Brain microvascular endothelial cell (primary cell): ENCODE data around the gene CLIP4.
"Not testable (repeated sequence)": the region's sequence is repeated elsewhere in the genome, so short reads cannot be mapped to it uniquely, and the experiment has no call there.

ENCODE experiments used
- DNase-seq: peaks from one replicate; pipeline ENCODE4 v3.0.0-alpha.2; 2020
- H3K27ac ChIP-seq: fragments of 250-450 bp; sonication (Bioruptor Pico); 2 replicates; pipeline ENCODE4 v1.5.1; 2020; ENCODE audit warnings: mild to moderate bottlenecking, moderate library complexity
- H3K27me3 ChIP-seq: fragments of 250-450 bp; sonication (Bioruptor Pico); replicated peaks from 2 replicates; pipeline ENCODE4 v1.5.1; 2020; ENCODE audit warnings: mild to moderate bottlenecking
- H3K36me3 ChIP-seq: fragments of 250-450 bp; sonication (Bioruptor Pico); replicated peaks from 2 replicates; pipeline ENCODE4 v1.5.1; 2020; ENCODE audit warnings: mild to moderate bottlenecking
- H3K4me3 ChIP-seq: 2 replicates; pipeline ENCODE4 v1.5.1; 2011; ENCODE audit warnings: low read depth, mild to moderate bottlenecking, control low read depth, low read length, moderate library complexity
- CTCF ChIP-seq: IDR thresholded peaks from 2 replicates; pipeline ENCODE4 v1.5.1; 2011; ENCODE audit warnings: low read depth, mild to moderate bottlenecking, moderate library complexity, low read length, control low read depth, inconsistent platforms; ENCODE audit errors: missing control alignments
- in situ Hi-C: cut with HindIII; loops from 2 replicates; pipeline ENCODE4 v1.10.0; 2017; ENCODE audit warnings: low sequenced_read_pairs, low pct_ligation_motif_present

The CLIP4 gene

GRCh38 chr2:29075894-29076705 lies 39.1 kb upstream of the CLIP4 start:
- peak; percentile 35 for DNase-seq
- in situ Hi-C loops = no loop called here
- TF ChIP-seq CTCF = peak; percentile 21
- Histone ChIP-seq H3K27ac (no peak overlapping the region), H3K36me3 (no peaks in the 10 kb centered on the region), H3K4me3 (peak overlapping the region; percentile 15), H3K27me3 (no peaks in the 10 kb centered on the region)

- no peak overlapping the region for H3K4me3 ChIP-seq
- H3K27ac ChIP-seq = no peak overlapping the region
- DNase-seq = no peak
- TF ChIP-seq CTCF = no peak
- H3K36me3 ChIP-seq = no peaks in the 10 kb centered on the region
- no peaks in the 10 kb centered on the region for H3K27me3 ChIP-seq
- in situ Hi-C loops = no loop called here
Observed at GRCh38 chr2:29079887-29080286, 35.3 kb upstream of the CLIP4 start.

GRCh38 chr2:29080886-29081743 lies 34.1 kb upstream of the CLIP4 start:
- H3K27me3 ChIP-seq = no peaks in the 10 kb centered on the region
- no peak overlapping the region for H3K4me3 ChIP-seq
- TF ChIP-seq CTCF = no peak
- H3K36me3 ChIP-seq = no peaks in the 10 kb centered on the region
- DNase-seq = no peak
- H3K27ac ChIP-seq = no peak overlapping the region
- in situ Hi-C loops = no loop called here

GRCh38 chr2:29082804-29083495 lies 32.3 kb upstream of the CLIP4 start:
- in situ Hi-C loops = no loop called here
- DNase-seq = no peak
- Histone ChIP-seq H3K27me3 (no peaks in the 10 kb centered on the region), H3K36me3 (no peaks in the 10 kb centered on the region), H3K27ac (no peak overlapping the region), H3K4me3 (no peak overlapping the region)
- no peak for TF ChIP-seq CTCF

- H3K27ac ChIP-seq = no peak overlapping the region
- no peaks in the 10 kb centered on the region for H3K27me3 ChIP-seq
- in situ Hi-C loops = no loop called here
- no peak for TF ChIP-seq CTCF
- no peaks in the 10 kb centered on the region for H3K36me3 ChIP-seq
- no peak overlapping the region for H3K4me3 ChIP-seq
- no peak for DNase-seq
Observed at GRCh38 chr2:29084554-29084953, 30.7 kb upstream of the CLIP4 start.

GRCh38 chr2:29090311-29090710 lies 24.9 kb upstream of the CLIP4 start:
- H3K27ac ChIP-seq, in situ Hi-C loops, H3K36me3 ChIP-seq, H3K27me3 ChIP-seq, H3K4me3 ChIP-seq: not testable (repeated sequence)
- peak; percentile 26 for DNase-seq
